HL-60 (cell line): ENCODE results near the gene VSTM2B.

Source experiments
- DNase-seq, 2 experiments: peaks; one replicate each; pipeline ENCODE4 v3.0.0-alpha.2; 2010 to 2020; ENCODE audit warnings: low read depth in 1 of 2, low spot score in 1 of 2
- H3K27ac ChIP-seq: fragments of 250-450 bp; sonication (Bioruptor Pico); replicated peaks from 2 replicates; pipeline ENCODE4 v1.5.1; 2020; ENCODE audit warnings: mild to moderate bottlenecking, moderate library complexity
- H3K27me3 ChIP-seq: fragments of 250-450 bp; sonication (Bioruptor Pico); 2 replicates; pipeline ENCODE4 v1.5.1; 2021; ENCODE audit warnings: mild to moderate bottlenecking, moderate library complexity; ENCODE audit not compliant: insufficient read depth, poor library complexity, severe bottlenecking
- H3K4me3 ChIP-seq: replicated peaks from 2 replicates; pipeline ENCODE4 v1.5.1; 2011; ENCODE audit warnings: mild to moderate bottlenecking, control low read depth, low read length; ENCODE audit not compliant: insufficient read depth
- GABPA ChIP-seq: IDR thresholded peaks from 2 replicates; pipeline ENCODE4 v1.6.1; 2012; ENCODE audit warnings: low read depth
- POLR2AphosphoS5 ChIP-seq: IDR thresholded peaks from 2 replicates; pipeline ENCODE4 v1.6.1; 2012; ENCODE audit warnings: low read depth
- SPI1 ChIP-seq: IDR thresholded peaks from 2 replicates; pipeline ENCODE4 v1.6.1; 2012; ENCODE audit warnings: low read depth, mild to moderate bottlenecking, borderline replicate concordance
- TF ChIP-seq, protein P1 (sequence below): IDR thresholded peaks from 2 replicates; pipeline ENCODE4 v1.6.1; 2012; ENCODE audit warnings: low read depth; ENCODE audit not compliant: insufficient replicate concordance
- TF ChIP-seq, protein P2 (sequence below): IDR thresholded peaks from one replicate; pipeline ENCODE4 v1.5.1; 2011; ENCODE audit warnings: low read length, control low read depth, inconsistent platforms; ENCODE audit not compliant: insufficient read depth

Gene VSTM2B

DNA sequence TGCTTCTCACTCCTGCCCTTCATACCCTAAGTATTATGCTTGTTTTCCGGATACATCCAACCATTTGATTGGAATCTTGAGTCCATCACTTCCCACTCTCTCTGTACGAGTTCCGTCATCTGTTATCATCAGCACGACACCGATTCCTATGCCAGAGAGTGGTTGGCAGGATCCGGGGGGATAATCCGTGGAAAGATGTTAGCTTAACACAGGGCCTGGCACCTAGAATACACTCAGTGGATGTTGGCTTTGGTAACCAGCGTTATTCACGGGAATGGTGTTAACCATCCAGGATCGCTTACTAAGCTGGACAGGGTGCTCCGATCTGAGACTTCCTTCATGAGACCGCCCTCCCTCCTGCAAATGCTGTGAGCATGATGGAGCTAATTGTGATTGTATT, 12.4 kb downstream of the VSTM2B start:
- TF ChIP-seq POLR2AphosphoS5 (no peak), GABPA (no peak), SPI1 (no peak)
- TF ChIP-seq, protein P1, sequence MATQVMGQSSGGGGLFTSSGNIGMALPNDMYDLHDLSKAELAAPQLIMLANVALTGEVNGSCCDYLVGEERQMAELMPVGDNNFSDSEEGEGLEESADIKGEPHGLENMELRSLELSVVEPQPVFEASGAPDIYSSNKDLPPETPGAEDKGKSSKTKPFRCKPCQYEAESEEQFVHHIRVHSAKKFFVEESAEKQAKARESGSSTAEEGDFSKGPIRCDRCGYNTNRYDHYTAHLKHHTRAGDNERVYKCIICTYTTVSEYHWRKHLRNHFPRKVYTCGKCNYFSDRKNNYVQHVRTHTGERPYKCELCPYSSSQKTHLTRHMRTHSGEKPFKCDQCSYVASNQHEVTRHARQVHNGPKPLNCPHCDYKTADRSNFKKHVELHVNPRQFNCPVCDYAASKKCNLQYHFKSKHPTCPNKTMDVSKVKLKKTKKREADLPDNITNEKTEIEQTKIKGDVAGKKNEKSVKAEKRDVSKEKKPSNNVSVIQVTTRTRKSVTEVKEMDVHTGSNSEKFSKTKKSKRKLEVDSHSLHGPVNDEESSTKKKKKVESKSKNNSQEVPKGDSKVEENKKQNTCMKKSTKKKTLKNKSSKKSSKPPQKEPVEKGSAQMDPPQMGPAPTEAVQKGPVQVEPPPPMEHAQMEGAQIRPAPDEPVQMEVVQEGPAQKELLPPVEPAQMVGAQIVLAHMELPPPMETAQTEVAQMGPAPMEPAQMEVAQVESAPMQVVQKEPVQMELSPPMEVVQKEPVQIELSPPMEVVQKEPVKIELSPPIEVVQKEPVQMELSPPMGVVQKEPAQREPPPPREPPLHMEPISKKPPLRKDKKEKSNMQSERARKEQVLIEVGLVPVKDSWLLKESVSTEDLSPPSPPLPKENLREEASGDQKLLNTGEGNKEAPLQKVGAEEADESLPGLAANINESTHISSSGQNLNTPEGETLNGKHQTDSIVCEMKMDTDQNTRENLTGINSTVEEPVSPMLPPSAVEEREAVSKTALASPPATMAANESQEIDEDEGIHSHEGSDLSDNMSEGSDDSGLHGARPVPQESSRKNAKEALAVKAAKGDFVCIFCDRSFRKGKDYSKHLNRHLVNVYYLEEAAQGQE = no peak
- TF ChIP-seq, protein P2, sequence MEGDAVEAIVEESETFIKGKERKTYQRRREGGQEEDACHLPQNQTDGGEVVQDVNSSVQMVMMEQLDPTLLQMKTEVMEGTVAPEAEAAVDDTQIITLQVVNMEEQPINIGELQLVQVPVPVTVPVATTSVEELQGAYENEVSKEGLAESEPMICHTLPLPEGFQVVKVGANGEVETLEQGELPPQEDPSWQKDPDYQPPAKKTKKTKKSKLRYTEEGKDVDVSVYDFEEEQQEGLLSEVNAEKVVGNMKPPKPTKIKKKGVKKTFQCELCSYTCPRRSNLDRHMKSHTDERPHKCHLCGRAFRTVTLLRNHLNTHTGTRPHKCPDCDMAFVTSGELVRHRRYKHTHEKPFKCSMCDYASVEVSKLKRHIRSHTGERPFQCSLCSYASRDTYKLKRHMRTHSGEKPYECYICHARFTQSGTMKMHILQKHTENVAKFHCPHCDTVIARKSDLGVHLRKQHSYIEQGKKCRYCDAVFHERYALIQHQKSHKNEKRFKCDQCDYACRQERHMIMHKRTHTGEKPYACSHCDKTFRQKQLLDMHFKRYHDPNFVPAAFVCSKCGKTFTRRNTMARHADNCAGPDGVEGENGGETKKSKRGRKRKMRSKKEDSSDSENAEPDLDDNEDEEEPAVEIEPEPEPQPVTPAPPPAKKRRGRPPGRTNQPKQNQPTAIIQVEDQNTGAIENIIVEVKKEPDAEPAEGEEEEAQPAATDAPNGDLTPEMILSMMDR = no peak
- DNase-seq = no peak
- Histone ChIP-seq H3K4me3 (no peak overlapping the region), H3K27ac (no peak overlapping the region), H3K27me3 (no peaks in the 10 kb centered on the region)

DNA sequence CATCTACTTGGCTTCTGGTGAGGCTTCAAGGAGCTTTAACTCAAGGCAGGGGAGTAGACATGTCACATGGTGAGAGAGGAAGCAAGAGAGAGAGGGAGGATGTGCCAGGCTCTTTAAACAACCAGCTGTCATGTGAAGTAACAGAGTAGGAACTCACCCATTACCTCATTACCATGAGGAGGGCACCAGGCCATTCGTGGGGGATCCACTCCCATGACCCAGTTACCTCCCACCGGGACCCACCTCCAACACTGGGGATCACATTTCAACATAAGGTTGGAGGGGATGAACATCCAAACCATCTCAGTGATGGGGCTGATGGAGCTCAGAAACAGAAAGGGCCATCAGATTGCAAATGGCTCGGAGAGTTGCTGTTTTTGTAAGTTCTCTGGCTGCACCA, 12.9 kb downstream of the VSTM2B start:
- no peaks in the 10 kb centered on the region for H3K27me3 ChIP-seq
- H3K4me3 ChIP-seq = no peak overlapping the region
- no peak for TF ChIP-seq GABPA
- no peak for TF ChIP-seq POLR2AphosphoS5
- TF ChIP-seq, protein P2 = no peak
- H3K27ac ChIP-seq = no peak overlapping the region
- no peak for DNase-seq

DNA sequence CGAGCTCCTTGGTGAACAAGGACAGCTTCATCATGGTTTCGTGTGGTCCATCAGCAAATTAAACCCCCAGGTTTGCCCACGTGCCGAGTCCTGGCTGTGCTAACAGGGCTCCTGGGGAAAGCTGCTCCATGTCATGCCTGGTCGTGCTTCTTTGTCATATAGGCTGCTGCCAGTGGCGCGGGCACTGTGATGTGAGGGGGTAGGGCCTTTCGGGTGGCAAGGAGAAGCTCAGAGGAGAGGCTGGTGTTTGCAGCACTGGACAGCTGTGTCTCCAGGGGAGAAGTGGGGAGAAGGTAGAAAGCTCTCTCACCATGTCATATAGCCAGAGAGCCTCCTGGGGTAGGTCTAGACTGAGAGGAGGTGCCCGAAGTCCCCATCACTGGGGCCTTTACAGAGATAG, 13.3 kb downstream of the VSTM2B start:
- TF ChIP-seq SPI1 = no peak
- TF ChIP-seq GABPA = no peak
- TF ChIP-seq, protein P2 = no peak
- no peak for TF ChIP-seq POLR2AphosphoS5
- TF ChIP-seq, protein P1 = no peak
- no peaks in the 10 kb centered on the region for H3K27me3 ChIP-seq
- DNase-seq = no peak

DNA sequence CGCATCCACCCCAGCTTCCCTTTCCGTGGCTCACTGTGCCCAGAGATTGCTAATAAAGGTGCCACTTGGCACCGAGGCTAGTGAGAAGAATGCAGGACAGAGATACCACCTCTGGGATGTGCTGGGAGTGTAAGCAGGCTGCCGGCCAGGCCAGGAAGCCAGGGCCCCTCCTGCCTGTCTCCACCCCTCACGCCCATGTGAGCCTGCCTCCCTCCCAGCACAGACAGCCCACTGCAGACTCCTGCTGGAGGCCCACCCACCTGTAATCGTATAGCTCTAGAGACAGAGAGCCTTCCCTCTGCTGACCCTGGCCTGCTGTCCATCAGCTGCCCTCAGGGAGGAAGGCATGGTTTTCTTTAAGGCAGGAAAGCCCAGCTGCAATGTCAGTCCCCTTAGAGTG, 13.9 kb downstream of the VSTM2B start:
- no peak for DNase-seq
- H3K27me3 ChIP-seq = no peaks in the 10 kb centered on the region
- TF ChIP-seq GABPA (no peak), SPI1 (no peak), POLR2AphosphoS5 (no peak)
- TF ChIP-seq, protein P1 = no peak
- TF ChIP-seq, protein P2 = no peak
- H3K27ac ChIP-seq = no peak overlapping the region
- H3K4me3 ChIP-seq = no peak overlapping the region

More for the DNA sequence above, 13.3 kb downstream of the VSTM2B start:
- Histone ChIP-seq H3K27ac (no peak overlapping the region), H3K4me3 (no peak overlapping the region)
